GM20000 (cell line): ENCODE data around the gene PTGDR.

Experiments used
- DNase-seq: peaks from one replicate; pipeline ENCODE4 v3.0.0; 2012; ENCODE audit warnings: low spot score
- CTCF ChIP-seq: IDR thresholded peaks from 2 replicates; pipeline ENCODE4 v1.5.1; 2012; ENCODE audit warnings: mild to moderate bottlenecking, control low read depth; ENCODE audit errors: extremely low read depth, missing control alignments

The PTGDR gene

GRCh38 chr14:52271538-52271937, 4.0 kb downstream of the PTGDR start:
- TF ChIP-seq CTCF, result no peak
- no peak for DNase-seq

GRCh38 chr14:52272375-52272774, 4.9 kb downstream of the PTGDR start:
- TF ChIP-seq CTCF, result no peak
- DNase-seq, result peak; percentile 53

GRCh38 chr14:52275372-52275771, 7.9 kb downstream of the PTGDR start:
- DNase-seq, result no peak
- no peak for TF ChIP-seq CTCF

- no peak for DNase-seq
- TF ChIP-seq CTCF, result no peak
Observed at GRCh38 chr14:52277552-52277951, 10.1 kb downstream of the PTGDR start.

- DNase-seq, result no peak
- no peak for TF ChIP-seq CTCF
Observed at GRCh38 chr14:52279408-52279807, 11.9 kb downstream of the PTGDR start.

GRCh38 chr14:52283099-52283498, 15.6 kb downstream of the PTGDR start:
- DNase-seq, result no peak
- no peak for TF ChIP-seq CTCF

- TF ChIP-seq CTCF, result no peak
- DNase-seq, result no peak
Observed at GRCh38 chr14:52286661-52287649, 19.5 kb downstream of the PTGDR start.
